Measurements from ENCODE around the gene DNMT3A.
A peak's percentile ranks its signal among the peaks of the same experiment; 100 is the strongest.

Gene DNMT3A

GRCh38 chr2:25367296-25367695 lies 25.6 kb upstream of the DNMT3A start:
- no peak overlapping the region for H3K4me3 ChIP-seq (replicated peaks in 1 of 2; ENCODE audit: low read depth in 2 of 2, low read length in 2 of 2)
- no peak for DNase-seq (ENCODE audit: low read depth in 2 of 2)
- TF ChIP-seq CTCF (IDR thresholded peaks at IDR 0.05; ENCODE audit: low read depth, low read length), result no peak

- TF ChIP-seq CTCF (IDR thresholded peaks at IDR 0.05; ENCODE audit: low read depth, low read length), result no peak
- DNase-seq (ENCODE audit: low read depth in 2 of 2), result no peak
- H3K4me3 ChIP-seq (replicated peaks in 1 of 2; ENCODE audit: low read depth in 2 of 2, low read length in 2 of 2), result no peak overlapping the region
Observed at GRCh38 chr2:25366629-25367028, 24.9 kb upstream of the DNMT3A start.

GRCh38 chr2:25365241-25365640 lies 23.5 kb upstream of the DNMT3A start:
- no peak for TF ChIP-seq CTCF (IDR thresholded peaks at IDR 0.05; ENCODE audit: low read depth, low read length)
- no peak overlapping the region for H3K4me3 ChIP-seq (replicated peaks in 1 of 2; ENCODE audit: low read depth in 2 of 2, low read length in 2 of 2)
- DNase-seq (ENCODE audit: low read depth in 2 of 2), result no peak

GRCh38 chr2:25363733-25364132 lies 22.0 kb upstream of the DNMT3A start:
- H3K4me3 ChIP-seq (replicated peaks in 1 of 2; ENCODE audit: low read depth in 2 of 2, low read length in 2 of 2), result no peak overlapping the region
- no peak for TF ChIP-seq CTCF (IDR thresholded peaks at IDR 0.05; ENCODE audit: low read depth, low read length)
- no peak for DNase-seq (ENCODE audit: low read depth in 2 of 2)

- TF ChIP-seq CTCF (IDR thresholded peaks at IDR 0.05; ENCODE audit: low read depth, low read length), result no peak
- DNase-seq (ENCODE audit: low read depth in 2 of 2), result no peak
Observed at GRCh38 chr2:25362434-25363145, 20.9 kb upstream of the DNMT3A start.

GRCh38 chr2:25362049-25362433 lies 20.3 kb upstream of the DNMT3A start:
- TF ChIP-seq CTCF (IDR thresholded peaks at IDR 0.05; ENCODE audit: low read depth, low read length), result peak; percentile 95
- peak; percentile 93 to 94 for DNase-seq (ENCODE audit: low read depth in 2 of 2)
- H3K4me3 ChIP-seq (replicated peaks in 1 of 2; ENCODE audit: low read depth in 2 of 2, low read length in 2 of 2), result peak overlapping the region; percentile 15 to 39

More at GRCh38 chr2:25362434-25363145, 20.9 kb upstream of the DNMT3A start:
- peak overlapping the region in 1 of 2 donors; percentile 39 for H3K4me3 ChIP-seq (replicated peaks in 1 of 2; ENCODE audit: low read depth in 2 of 2, low read length in 2 of 2)
